ENCODE results near the gene PCP4L1.
"Not testable (repeated sequence)": the region's sequence is repeated elsewhere in the genome, so short reads cannot be mapped to it uniquely, and the experiment has no call there.

Gene PCP4L1

DNA sequence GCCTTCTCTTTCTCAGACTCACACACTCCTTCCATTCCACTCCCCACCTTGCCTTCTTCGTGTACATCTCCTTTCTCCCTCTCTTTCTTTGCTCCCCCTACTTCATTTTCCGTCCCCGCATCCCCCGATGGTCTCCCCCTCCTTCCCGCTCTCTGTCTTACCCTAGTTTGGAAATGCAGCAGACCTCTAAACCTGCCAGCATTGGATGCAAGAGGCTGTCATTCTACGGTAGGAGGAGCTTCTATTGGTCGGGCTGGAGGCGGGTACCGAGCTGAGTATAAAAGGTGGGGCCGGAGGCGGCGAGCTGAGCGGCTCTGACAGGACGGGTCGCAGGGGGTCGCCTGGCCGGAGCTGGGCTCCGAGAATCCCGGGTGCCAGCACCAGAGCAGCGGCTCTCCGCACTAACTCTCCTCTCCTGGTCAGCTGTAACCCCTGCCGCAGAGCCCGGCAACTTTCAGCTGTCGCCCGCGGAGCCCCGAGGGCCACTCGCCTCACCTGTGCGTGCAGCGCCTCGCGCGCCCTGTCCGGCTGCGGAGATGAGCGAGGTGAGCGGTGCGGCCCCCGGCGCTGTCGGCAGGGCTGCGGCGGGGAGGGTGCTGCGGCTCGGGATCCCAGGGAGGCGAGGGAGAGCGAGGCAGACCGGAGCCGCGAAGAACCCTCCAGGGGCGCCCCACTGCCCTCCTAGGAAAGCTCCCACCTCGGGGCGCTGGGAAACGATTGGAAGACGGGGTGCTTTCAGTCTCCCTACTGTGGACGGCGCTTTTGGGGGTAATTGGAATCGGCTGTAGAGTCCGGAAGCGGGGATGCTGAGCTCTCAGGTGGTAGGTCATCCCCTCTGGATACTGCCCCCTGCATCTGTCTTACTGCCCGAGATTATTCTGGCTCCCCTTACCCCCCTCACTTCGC is at the start of gene PCP4L1:
Gene PCP4L1 (plus strand): TSS at position 307 of the 906 bp plus-strand sequence. CDS start 230 bp downstream, at position 537.
- no peak for DNase-seq

DNA sequence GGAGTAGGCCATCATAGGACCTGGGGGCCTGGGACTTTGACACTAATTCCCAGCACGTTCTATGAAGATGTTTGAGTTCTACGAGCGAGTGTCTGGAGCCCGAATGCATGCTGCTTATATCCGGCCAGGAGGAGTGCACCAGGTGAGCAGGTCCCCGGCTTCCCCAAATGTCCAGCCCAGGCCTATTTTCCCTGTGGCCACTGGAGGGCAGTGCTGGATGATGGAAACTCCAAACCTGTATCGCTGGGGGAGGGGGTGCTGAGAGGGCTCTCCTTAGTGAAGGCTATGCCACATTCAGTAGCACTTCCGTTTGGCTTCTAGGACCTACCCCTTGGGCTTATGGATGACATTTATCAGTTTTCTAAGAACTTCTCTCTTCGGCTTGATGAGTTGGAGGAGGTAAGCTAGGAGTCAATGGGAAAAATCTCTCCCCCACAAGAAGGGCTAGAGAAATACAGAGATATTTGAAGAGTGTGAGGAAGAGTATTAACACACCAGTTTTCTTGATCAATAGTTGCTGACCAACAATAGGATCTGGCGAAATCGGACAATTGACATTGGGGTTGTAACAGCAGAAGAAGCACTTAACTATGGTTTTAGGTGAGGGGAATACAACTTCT is 48.6 kb upstream of the PCP4L1 start:
- DNase-seq = peak; percentile 59

DNA sequence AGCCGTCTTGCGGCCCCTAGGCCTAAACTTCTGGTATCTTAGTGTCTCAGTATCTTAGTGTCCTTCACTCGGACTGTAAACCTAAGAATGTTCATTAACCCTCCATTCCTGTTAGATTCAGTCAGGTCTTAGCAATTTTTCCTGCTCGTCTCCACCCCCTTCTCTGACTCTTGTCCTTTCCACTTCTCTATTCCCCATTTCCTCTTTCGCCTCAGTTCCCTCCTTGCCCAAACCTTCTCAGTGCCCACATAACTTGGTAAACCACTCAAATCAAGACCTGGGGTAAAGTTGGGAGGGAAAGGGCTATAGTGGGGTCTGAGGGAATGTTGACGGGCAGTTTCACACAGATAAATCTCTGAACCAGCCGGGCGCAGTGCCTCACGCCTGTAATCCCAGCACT is 44.2 kb upstream of the PCP4L1 start:
- DNase-seq = no peak

DNA sequence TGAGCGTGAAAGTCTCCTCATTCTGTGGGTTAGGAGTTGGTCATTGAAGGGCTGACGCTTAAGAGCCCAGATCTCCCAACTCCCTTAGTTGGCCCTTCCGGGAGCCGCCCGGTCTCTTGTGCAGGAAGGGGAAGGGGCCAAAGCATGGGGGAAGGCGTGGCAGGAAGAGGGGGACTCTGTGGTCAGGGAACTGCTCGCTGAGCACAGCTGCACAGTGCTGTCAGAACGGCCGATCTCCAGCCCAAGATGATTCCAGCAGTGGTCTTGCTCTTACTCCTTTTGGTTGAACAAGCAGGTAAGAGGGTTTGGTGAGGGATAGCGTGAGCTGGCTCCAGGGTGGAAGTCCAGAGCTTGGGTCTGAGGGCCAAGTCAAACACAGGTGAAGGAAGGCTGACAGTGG is 43.5 kb upstream of the PCP4L1 start, which contains the start of gene FCER1G:
Gene FCER1G (plus strand): TSS at position 220 of the 400 bp plus-strand sequence. CDS start 27 bp downstream, at position 247.
- DNase-seq = no peak

DNA sequence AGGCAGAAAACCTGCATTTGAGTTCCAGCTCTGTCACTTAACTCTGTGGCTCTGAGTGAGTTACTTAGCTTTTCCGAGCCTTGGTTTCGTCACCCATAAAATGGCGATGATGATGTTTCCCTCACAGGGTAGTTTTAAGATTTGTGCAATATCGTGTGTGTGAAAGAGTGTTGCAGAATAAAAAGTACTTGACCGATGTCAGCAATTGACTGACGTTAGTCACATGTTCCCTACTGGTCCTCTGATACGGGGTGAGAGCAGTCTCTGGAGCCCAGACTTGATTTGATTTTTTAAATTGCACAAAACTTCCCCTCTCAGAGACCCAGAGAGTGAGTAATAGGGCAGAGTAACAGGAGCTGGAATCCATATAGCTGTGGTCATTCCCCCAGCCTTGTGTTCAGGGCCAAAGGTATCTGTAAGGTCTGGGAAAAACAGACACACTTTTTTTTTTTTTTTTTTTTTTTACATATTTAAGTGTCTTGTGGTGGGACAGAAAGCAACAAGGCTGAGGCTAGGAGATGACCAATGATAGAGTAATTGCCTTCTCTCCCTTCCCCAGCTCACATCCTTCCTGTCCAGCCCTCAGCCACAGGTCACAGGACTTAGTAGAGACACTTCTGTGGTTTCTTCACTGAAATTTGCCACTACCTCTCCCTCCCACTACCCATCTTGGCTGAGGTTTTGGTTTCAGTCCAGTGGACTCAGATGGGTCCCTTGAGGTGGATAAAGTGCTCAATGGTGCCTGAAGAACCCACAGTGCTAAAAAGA is 41.4 kb upstream of the PCP4L1 start:
- no peak for DNase-seq

DNA sequence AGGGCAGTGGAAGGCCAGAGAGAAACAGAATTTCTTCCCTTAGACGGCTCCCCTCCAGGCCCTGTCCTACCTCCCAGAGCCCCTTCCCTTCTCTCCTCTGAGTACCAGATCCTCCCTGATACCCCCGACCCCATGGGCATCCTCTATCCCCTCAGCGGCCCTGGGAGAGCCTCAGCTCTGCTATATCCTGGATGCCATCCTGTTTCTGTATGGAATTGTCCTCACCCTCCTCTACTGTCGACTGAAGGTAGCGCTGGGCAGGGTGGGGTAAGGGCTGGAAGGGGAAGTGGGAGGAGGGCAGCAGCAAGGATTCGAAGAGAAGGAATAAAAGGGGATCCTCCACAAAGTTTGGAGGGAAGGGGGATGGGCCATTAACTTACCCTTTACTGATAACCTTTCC is 40.7 kb upstream of the PCP4L1 start:
- DNase-seq = no peak

DNA sequence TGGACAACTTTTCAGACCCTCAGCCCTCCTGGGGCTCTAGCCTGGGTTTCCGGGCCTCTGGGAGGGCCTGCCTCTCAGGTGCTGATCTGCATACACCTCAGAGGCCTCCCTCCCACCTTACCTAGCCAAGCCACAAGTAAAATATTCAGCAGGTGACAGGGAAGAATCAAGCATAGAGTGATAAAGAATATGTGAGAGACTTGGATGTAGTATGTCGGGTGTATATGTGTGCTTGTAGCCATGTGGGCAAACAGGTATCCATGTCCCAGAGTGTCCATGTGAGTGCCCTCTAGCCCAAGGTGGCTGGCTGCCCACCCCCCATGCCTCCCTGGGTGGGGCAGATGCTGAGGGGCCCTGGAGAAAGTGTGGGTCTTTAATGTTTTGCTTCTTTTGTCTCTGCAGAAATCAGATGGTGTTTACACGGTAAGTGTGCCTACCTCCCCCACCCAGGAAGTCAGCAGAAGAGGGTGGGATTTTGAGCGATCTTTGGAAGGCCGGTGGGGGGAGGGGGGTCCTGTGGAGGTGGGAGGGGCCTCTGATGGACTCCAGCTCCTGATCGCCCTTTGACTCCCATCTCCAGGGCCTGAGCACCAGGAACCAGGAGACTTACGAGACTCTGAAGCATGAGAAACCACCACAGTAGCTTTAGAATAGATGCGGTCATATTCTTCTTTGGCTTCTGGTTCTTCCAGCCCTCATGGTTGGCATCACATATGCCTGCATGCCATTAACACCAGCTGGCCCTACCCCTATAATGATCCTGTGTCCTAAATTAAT is 40.1 kb upstream of the PCP4L1 start:
- no peak for DNase-seq

DNA sequence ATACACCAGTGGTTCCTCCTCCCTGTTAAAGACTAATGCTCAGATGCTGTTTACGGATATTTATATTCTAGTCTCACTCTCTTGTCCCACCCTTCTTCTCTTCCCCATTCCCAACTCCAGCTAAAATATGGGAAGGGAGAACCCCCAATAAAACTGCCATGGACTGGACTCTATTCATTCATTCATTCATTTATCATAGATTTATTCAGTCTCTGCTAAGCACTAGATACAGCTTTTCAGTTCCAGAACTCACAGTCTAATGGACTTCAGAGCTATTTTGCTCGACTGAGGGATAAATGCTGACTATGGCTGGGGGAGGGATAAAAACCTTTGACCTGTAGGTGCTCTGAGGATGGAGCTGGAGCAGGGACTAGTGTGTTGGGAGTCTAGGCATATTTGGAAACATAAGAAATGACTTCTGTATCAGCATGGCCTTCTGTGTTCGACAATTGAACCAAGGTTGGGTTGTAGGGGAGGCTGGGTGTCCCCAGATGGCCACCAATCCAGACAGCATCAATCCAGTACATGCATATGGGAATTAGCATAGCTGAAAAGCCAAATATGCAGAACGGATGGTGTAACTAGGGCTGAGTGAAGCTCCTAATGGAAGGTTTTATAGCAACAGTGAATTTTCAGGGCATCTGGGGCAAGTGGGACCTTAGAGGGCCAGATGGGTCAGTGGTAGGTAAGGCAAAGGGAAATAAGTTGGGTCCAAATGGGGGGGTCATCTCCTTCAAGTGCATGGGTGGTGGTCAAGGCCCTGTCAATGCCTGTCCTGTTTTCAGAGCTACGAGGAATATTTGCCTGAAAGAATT is 39.3 kb upstream of the PCP4L1 start:
- no peak for DNase-seq

DNA sequence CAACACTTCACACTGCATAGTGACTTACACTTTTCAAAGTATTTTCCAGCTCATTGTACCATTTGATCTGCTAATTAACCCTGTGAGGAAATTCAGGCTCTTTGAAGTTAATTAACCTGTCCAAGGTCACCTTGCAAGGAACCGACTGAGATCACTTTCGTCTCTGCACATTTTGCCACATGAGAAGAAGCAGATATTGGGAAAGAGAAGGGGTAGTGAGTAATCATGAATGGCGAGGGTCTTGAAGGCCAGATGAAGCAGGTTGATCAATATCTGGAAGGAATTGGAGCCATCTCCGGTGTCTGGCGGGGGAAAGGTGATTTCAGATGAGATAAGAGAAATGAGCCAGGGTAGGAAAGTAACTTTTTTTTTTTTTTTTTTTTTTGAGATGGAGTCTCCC is 38.5 kb upstream of the PCP4L1 start:
- DNase-seq = no peak

DNA sequence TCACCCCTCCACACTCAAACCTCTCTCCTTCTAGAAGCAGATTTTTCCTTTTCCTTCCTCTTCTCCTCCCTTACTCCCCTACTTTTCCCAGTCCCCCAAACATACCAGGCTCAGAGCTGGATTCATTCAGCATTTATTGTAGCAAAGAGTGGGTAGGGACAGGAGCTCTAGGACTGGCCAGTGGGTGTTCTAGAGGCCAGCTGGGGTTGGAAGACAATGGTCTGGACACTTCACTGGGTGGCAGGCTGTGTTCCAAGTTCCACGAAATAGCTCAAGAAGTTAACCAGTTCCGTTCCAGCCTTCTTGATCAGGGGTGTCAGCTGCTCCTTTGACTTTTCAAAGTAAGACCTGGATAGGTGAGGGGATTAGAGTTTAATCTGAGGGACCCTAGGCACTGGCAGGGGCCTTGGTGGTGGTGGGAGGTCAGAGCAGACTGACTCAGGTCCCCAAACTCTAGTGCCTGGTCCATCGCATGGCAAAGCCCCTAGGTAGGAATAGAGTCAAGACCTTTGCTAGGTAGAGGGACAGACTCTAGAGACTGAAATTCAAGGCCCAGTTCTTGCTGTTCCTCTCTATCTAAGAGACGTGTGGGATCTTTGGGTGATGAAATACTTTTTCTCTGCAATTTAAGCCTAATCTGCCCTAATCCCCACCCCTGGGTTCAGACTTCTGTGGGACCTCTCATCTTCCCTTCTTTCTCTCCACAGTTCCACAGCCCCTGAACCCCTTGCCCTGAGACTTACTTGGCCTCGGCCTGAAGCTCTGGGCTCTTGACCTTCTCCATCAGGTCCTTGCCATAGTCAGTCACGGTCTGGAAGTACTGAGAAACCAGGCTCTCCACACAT is 36.1 kb upstream of the PCP4L1 start:
- no peak for DNase-seq

DNA sequence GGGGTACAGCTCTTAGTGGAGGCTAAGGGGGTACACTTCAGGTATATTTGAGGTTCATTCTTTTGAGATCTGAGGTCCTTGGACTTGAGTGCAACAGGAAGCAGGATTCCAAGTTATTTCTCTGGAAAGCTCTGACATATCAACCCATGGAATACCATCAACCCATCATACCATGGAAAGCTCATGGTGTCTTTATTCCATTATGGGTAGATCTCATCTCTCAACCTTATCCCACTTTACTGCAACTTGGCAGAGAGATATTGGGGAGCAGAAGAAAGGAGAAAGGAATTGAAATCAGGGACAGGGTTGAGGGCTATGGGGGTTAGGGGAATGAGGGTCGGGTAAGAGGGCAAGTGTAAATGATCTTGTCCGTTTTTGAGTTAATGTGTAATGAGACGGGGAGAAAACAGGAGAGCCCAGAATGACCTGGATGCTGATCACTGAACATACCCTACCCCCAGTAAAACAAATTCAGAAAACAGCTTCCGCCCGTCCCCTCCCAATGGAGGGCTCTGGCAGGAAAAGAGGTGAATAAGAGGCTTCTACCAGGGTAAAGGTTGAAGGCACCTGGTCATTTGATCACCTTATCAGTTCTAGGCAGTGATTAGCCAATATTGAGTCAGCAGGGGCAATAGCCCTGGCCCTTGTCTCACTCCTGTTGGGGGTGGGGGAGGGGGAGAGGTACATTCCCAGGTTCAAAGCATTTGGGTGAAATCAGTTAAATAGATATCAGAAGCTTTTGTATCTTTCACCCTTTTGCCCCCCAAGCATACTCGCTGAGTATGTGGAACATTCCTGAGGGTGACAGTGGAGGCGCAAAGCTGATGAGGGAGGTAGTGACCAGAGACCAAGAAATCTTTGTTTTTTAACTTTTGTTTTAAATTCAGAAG is 34.5 kb upstream of the PCP4L1 start:
- DNase-seq = no peak

DNA sequence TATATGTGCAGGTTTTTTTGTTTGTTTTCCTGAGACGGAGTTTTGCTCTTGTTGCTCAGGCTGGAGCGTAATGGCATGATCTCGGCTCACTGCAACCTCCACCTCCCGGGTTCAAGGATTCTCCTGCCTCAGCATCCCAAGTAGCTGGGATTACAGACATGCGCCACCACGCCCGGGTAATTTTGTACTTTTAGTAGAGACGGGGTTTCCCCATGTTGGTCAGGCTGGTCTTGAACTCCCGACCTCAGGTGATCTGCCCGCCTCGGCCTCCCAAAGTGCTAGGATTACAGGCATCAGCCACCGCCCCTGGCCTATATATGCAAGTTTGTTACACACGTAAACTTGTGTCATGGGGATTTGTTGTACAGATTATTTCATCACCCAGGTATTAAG is 33.9 kb upstream of the PCP4L1 start:
- not testable (repeated sequence) for DNase-seq

DNA sequence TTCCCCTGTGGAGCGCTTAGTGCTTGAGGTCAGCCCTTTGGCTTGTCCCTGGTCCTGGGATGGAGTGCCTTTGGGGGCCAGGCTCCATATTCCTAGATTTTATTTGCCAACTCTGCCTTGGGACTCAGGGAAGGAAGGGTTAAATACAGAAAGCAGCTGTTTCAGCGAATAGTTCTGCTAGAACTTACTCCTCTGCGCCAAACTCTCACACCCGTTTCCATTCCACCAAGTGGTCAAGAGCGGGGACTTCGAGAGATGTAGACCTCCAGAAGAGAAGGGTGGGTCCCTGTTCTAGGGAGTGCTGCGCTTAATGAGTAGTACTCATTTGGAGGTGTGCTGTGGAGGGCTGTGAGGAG is 33.4 kb upstream of the PCP4L1 start:
- DNase-seq = no peak

DNA sequence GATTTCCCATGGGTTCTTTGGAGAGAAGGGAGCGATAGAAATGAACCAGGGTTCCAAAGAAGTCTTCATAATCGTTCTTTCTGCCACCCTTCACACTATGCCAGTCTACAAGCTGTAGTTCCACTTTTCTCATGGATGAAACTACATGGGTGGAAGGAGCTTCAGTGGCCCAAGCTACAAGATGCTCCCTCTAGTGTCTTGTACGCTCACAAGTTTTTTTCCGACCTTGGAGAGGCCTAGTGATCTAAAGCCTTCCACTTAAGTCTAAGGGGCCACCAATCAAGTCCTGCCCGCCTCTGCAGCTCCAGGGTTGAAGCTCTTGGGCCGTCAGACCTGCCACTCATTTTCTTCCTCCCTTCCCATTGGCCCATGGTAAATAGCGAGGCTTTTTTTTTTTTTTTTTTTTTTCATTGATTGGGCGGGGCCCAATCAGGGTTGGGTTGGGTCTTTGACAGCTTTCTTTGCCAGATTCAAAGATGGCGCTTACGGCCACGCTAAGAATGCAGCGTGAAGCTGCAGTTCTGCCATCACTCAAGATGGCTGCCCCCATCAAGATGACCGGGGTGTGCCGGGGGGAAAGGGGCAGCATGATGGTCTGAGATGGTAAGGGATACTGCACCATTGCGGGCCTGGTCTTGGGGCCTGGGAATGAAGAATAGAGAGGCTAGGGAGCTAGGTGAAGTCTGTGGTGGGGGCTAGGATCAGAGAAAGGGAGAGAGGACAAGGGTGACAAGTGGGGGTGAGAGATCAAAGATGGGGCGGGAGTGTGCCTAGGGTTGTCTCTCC is 32.8 kb upstream of the PCP4L1 start, which contains the start of gene TOMM40L:
Gene TOMM40L (plus strand): TSS at position 527 of the 786 bp plus-strand sequence. CDS start 430 bp downstream, outside the sequence.
- DNase-seq = peak; percentile 100

DNA sequence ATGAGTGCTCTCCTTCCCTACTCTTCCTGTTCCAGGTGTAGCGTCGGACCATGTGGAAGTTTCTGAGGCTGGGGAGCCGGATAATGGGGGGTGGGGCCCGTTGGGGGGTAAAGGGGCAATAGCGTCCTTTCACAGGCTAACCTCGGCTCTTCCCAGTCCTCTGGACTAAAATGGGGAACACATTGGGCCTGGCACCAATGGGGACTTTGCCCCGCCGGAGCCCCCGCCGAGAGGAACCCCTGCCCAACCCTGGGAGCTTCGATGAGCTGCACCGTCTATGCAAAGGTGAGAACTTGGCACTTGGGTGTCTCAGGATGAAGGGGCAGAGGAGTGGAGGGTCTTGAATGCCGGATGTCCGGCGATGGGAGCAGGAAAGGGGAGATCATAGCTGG is 32.2 kb upstream of the PCP4L1 start:
- no peak for DNase-seq

DNA sequence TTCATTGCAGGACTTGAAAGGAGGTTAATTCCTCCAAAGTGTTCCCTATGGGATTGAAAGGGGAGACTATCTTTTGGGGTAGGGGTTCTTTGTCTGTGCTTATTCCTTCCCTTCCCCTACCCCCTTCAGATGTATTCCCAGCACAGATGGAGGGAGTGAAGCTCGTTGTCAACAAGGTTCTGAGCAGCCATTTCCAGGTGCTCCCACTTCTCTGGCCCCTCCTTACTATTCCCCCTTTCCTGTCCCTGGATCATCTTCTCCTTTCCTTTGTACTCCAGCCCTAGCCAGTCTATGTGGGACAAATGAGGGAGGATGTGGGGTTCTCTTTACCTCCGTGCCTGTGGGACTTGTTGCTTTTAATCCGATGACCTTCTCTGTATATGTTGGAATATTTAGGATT is 31.8 kb upstream of the PCP4L1 start:
- DNase-seq = no peak

DNA sequence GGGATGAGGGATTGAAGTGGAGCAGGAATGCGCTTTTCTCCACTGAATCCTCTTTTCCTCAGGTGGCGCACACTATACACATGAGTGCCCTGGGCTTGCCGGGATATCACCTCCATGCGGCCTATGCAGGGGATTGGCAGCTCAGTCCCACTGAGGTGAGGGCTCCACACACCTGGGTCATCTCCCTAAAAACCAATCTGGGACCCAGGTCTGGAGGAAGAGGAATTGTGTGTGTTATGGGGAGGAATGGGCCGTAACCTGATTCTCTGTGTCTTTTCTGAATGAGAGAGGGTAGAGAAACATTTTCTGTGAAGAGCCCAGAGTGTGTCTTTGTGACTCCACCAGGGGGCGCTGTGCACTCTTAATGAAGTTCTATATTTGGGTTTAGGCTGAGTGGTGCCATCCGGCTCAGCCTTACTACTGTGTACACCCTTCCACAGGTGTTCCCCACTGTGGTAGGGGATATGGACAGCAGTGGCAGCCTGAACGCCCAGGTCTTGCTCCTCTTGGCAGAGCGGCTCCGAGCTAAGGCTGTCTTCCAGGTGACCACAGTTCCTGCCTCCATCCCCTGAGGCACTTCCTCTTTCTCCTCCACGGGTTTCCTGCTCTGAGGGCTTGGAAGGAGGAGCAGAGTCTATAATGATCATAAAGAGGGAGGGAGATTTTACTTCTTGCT is 31.2 kb upstream of the PCP4L1 start:
- DNase-seq = peak; percentile 73

DNA sequence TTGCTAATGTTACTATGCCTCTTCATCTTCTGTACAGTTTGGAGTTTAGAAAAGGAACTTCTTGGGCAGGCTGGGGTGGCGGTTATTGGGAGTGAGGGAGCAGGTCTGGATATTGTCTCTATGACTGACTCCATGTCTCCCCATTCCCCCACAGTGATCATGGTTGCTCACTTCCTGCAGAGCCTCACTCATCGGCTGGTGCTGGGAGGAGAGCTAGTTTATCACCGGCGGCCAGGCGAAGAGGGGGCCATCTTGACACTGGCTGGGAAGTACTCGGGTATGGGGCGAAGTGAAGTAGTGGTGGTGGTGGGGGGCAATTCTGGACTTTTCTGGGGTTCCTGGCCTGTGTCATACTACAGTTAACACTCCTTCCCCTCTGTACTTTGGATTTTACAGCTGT is 30.5 kb upstream of the PCP4L1 start:
- no peak for DNase-seq

Measured in DMS153 (cell line).